ENCODE data around the gene CES3.
A peak's percentile ranks its signal among the peaks of the same experiment; 100 is the strongest.

The CES3 gene, protein sequence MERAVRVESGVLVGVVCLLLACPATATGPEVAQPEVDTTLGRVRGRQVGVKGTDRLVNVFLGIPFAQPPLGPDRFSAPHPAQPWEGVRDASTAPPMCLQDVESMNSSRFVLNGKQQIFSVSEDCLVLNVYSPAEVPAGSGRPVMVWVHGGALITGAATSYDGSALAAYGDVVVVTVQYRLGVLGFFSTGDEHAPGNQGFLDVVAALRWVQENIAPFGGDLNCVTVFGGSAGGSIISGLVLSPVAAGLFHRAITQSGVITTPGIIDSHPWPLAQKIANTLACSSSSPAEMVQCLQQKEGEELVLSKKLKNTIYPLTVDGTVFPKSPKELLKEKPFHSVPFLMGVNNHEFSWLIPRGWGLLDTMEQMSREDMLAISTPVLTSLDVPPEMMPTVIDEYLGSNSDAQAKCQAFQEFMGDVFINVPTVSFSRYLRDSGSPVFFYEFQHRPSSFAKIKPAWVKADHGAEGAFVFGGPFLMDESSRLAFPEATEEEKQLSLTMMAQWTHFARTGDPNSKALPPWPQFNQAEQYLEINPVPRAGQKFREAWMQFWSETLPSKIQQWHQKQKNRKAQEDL

DNA sequence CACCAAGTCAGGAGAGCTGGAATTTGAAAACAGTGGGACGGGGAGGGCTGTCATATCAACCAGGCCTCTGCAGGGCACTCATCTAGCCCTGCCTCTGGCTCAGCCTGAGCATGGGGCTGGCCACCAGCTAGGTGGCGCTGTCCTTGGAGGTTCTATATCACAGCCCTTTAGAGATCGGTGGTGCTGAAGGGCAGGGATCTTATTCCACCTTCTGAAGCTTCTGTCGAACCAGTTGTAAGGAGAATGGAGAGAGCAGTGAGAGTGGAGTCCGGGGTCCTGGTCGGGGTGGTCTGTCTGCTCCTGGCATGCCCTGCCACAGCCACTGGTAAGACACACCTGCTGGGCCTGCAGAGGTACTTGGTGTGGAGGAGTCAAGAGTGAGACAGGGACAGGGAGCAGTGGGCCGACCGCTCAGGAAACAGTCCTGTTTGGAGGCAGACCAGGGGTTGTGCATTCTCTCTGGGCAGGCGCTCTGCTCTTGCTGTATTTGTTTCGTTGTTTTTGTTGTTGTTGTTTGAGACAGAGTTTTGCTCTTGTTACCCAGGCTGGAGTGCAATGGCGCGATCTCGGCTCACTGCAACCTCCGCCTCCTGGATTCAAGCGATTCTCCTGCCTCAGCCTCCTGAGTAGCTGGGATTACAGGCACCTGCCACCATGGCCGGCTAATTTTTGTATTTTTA lies at the start of gene CES3:
CES3 (plus strand) TSS at position 202 of the 680 bp plus-strand sequence; CDS start at position 244, 42 bp downstream.
- peak; percentile 90 for DNase-seq (ENCODE audit: low spot score)

- DNase-seq (ENCODE audit: low spot score), result no peak
Observed at GRCh38 chr16:66911801-66912200, 49.3 kb upstream of the CES3 start.

GRCh38 chr16:66913081-66913480 lies 48.0 kb upstream of the CES3 start:
- no peak for DNase-seq (ENCODE audit: low spot score)

- no peak for DNase-seq (ENCODE audit: low spot score)
Observed at GRCh38 chr16:66913711-66914110, 47.4 kb upstream of the CES3 start.

DNA sequence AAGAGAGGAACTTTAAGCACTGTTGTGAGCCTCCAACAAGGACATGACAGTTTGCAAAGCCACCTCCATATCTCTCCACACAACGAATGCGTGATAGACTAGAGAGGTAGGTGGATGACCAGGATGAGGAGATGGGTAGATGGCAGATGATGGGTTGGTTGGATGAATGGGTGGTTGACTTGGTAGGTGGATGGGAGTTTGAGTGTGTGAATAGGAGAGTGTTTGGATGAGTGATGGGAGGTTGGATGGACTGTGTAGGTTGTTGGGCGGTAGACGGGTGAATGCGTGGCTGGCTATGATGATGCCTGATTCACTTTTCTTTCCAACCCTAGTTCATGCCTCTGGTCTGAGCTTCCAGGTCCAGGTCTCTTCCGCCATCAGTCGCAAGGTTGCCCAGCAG lies 46.5 kb upstream of the CES3 start:
- DNase-seq (ENCODE audit: low spot score), result no peak

- no peak for DNase-seq (ENCODE audit: low spot score)
Observed at GRCh38 chr16:66915041-66915440, 46.0 kb upstream of the CES3 start.

GRCh38 chr16:66916518-66916917 lies 44.5 kb upstream of the CES3 start:
- DNase-seq (ENCODE audit: low spot score), result no peak

- DNase-seq (ENCODE audit: low spot score), result no peak
Observed at GRCh38 chr16:66917741-66918140, 43.3 kb upstream of the CES3 start.

- no peak for DNase-seq (ENCODE audit: low spot score)
Observed at GRCh38 chr16:66918355-66918754, 42.7 kb upstream of the CES3 start.

DNA sequence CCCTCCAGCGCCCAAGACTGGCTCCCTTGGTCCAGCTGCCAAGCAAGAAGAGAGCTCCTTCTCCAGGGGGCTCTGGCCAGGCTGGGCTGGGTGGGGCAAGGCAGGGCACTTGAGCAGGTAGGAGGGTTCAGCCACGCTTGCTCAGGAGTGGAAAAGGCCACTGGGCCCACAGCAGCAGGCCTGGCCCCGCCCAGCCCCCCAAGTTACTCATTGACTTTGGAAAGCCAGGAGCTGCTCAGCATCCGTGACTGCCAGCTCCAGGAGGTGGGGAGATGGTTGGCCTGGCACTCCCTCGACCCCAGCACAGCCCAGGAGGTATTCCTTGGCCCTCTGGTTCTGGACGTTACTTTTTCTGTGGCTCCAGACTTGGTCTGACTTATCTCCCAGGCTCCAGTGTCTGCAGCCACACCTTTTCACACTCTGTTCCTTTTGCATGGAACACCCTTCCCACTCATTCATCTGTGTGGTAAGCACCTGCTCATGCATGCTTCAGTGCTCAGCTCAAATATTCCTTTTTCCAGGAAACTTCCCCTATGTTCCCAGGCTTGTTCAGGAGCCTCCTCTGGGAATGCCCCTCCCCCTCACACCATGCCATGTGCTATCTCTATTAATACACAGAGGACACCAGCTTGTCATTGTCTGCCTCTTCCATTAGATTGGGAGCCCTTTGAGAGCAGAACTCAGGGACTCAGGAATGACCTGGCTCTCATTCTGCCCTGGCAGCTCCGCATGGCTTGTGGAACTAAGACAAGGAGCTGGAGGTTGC lies 42.1 kb upstream of the CES3 start, which contains the start of gene CDH16:
CDH16 (minus strand) TSS at position 83 of the 766 bp plus-strand sequence. CDS start 820 bp downstream, outside the sequence.
- DNase-seq (ENCODE audit: low spot score), result no peak

DNA sequence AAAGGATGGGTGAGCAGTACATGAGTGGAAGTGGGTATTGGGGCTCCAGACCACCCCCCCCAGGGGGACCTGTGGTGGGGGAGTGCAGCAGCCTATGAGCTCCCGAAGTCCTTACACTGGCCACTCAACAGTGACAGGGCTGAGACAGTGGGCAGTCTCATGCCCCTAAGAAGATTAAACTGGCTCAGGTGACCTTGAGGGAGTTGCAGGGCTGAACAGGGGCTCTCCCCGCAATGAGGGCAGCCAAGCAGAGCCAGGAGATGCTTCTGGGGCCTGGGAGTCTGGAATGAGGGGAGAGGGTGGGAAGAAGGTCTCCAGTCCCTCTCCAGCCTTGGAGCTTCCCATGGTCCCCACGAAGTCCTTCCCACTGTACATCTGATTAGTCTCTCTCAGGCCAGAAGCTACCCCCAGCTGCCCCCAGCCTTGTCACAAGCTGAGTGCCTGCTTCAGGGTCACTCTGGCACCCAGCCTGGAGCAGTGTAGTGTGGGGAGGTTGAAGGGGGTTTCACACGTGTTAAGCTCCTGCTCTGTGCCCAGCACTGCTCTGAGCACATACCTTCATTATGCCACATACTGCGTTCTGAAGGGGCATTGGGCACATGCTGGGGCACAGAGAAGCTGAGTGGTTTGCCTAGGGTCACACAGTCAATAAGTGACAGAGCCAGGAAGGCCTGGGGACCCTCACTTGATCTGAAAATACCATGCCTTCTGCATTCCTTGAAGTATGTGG lies 41.3 kb upstream of the CES3 start:
- no peak for DNase-seq (ENCODE audit: low spot score)

- DNase-seq (ENCODE audit: low spot score), result no peak
Observed at GRCh38 chr16:66920299-66920590, 40.8 kb upstream of the CES3 start.

DNA sequence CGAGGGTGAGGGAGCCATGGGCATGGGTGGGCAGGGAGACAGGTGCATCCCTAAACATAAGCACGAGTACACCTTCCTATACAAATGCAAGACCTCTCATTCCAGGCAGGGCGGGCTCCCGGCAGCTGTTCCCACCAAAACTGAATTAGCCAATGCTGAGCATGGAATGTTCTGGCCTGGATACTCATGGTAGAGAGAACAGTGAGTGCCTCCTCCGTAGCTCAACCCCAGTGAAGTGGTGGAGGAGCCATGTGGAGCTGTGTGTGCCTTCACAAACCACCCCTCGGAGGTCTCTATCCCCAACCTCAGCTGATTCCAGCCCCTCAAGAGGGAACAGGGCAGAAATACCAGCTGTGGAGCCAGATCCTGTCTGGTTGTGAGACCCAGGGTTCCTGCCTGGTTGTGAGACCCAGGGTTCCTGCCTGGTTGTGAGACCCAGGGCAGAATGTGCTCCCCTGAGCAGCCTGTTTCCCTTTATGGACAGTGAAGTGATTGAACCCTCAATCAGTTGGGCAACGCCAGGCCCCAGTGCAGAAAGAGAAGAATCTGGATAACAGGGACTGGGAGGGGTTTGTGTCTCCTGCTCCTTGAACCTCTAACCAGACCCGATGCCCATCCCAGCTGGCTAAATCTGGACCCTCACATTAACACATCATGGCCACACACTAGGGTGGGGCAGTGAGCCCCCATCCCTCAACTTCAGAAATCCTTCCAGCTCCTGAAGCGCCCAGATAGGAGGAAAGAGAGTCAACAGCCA lies 40.0 kb upstream of the CES3 start:
- DNase-seq (ENCODE audit: low spot score), result no peak

DNA sequence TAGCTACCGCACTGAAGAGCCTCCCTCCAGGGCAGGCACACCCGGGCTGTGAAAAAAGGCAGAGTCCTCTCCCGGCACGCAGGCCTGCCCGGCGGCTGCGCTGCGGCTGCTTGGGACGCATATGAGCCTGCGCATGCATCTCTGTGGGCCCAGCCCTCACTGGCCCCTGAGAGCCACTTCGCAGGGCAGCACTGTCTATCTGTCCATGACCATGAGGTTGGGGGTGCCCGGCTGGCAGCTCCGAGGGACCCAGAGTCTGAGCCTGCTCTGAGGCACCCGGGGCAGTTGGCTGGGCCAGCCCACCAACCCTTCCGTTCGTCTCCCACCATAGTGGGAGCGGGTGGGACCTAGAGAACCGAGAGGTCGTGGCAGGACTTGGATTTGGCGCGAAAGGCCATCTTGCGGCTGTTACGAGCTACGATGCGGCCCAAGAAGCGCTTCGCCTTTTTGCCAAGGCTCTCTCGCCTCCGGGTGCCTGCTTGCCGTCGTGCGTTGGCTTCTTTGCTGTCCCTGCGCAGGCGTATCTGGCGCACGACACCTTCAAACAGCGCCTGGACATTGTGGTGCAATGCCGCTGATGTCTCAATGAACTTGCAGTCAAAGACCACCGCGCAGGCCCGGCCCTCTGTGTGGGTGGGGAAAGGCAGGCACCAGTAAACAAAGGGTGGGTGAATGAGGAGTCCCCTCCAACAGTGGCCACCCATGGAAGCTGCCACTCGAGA lies 39.2 kb upstream of the CES3 start:
- no peak for DNase-seq (ENCODE audit: low spot score)

- no peak for DNase-seq (ENCODE audit: low spot score)
Observed at GRCh38 chr16:66923247-66923731, 37.8 kb upstream of the CES3 start.

GRCh38 chr16:66923866-66924265 lies 37.2 kb upstream of the CES3 start:
- DNase-seq (ENCODE audit: low spot score), result no peak

DNA sequence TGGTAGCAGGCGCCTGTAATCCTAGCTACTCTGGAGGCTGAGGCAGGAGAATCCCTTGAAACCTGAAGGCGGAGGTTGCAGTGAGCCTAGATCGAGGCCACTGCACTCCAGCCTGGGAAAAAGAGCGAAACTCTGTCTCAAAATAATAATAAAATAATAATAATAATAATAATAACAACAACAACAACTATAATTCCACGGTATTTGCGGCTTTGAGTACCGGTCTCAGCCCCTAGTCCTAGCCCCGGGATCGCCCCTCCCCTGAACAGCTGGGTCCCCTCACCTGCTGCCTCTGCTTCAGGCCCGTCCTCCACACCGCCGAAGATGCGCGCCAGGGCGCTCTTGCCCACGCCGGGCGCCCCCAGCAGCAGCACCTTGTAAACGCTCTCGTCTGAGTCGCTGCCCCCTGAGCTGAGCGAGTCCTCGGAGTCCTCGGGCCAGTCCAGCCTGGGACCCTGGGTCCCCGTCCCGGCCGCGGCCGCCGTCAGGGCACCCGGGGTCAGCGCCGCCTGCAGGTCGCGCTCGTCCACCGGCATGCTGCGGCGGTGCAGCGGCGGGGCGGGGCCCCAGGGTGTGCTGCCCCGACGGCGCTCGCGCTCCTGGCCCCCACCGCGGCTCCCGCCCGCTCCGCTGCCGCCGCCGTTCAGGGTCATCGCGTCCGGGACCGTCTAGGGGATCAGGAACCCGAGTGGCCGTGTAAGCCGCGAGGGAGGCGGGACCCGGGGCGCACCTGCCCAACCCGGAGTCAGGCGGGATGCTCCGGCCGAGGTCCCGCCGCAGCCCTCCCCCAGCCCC lies 36.3 kb upstream of the CES3 start:
- DNase-seq (ENCODE audit: low spot score), result no peak

- DNase-seq (ENCODE audit: low spot score), result no peak
Observed at GRCh38 chr16:66925322-66925840, 35.7 kb upstream of the CES3 start, which contains the start of gene RRAD. Gene RRAD, minus strand, starts transcription at chr16:66925535. Its CDS starts 356 bp downstream, at chr16:66925179.

Measured in NAMALWA (cell line).